DND-41 (cell line): ENCODE measurements around the gene ZNF536.

ENCODE experiments used
- EZH2 ChIP-seq: IDR thresholded peaks from 3 replicates; pipeline ENCODE4 v1.6.1; 2012; ENCODE audit warnings: borderline replicate concordance, low read depth, mild to moderate bottlenecking, moderate library complexity, low read length, inconsistent platforms; ENCODE audit not compliant: severe bottlenecking
- TF ChIP-seq, protein P1 (sequence below): IDR thresholded peaks from 2 replicates; pipeline ENCODE4 v1.5.1; 2012; ENCODE audit warnings: borderline replicate concordance, low read length, moderate library complexity, mild to moderate bottlenecking; ENCODE audit not compliant: poor library complexity, severe bottlenecking; ENCODE audit errors: extremely low read depth

DNA sequence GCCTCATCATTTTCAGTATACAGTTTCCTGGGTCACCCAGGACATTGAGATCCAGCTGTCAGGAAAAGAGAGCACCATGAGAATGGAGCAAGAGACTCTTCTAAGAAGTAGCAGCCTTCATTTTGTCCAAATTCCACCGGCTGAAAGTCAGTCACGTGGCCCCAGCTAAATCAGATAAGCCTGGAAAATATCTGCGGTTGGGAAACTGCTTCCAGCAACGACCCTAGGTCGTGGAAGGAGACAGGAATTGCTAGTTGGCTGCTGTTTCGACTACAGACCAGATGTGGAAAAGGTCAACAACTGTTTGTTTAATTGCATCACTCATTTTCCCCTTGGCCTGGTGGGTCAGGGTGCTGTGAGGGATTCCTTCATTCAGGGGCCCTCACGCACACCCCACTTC is 107.0 kb downstream of the ZNF536 start:
- TF ChIP-seq, protein P1, sequence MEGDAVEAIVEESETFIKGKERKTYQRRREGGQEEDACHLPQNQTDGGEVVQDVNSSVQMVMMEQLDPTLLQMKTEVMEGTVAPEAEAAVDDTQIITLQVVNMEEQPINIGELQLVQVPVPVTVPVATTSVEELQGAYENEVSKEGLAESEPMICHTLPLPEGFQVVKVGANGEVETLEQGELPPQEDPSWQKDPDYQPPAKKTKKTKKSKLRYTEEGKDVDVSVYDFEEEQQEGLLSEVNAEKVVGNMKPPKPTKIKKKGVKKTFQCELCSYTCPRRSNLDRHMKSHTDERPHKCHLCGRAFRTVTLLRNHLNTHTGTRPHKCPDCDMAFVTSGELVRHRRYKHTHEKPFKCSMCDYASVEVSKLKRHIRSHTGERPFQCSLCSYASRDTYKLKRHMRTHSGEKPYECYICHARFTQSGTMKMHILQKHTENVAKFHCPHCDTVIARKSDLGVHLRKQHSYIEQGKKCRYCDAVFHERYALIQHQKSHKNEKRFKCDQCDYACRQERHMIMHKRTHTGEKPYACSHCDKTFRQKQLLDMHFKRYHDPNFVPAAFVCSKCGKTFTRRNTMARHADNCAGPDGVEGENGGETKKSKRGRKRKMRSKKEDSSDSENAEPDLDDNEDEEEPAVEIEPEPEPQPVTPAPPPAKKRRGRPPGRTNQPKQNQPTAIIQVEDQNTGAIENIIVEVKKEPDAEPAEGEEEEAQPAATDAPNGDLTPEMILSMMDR = no peak
- TF ChIP-seq EZH2 = no peak
